ENCODE measurements around the gene C12orf60.

C12orf60 gene

DNA sequence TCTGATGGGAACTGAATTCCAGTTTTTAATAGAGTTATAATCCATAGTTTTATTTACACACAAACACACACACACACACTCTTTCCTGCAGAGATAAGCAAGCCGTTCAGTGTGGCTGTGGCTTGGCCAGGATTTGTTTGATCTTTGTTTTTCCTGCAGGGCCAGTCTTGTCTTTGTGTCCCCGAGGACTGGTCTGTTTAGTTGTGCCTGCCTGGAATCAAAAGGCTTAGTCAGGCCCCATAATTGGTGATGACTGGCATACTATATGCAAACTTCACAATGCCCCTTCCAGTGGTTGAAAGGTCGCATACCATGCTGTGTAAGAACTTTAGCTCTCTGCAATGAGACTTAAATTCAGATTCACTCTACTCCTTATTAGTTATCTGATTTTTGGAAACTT lies 26.2 kb upstream of the C12orf60 start:
- no peak for DNase-seq

DNA sequence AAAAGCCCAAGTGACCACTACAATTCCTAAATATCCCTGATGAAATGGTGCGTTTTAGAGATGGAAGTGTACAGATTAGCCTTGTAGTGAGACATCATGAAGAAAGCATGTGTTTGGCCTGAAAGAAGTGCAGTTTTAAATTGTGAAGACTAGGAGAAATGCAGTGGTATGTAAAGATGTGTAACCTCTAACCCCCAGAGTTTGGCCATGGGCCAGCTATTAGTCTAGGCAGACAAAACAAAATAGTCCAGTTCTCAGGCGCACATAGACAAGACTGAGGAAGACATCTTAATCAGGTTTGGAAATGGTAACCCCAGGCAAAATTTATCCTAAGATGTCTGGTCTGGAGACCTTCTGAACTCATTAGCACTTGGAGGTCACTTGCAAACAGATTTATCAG lies 23.6 kb upstream of the C12orf60 start:
- no peak for DNase-seq

GRCh38 chr12:14780859-14781258 lies 22.6 kb upstream of the C12orf60 start:
- DNase-seq = no peak

GRCh38 chr12:14781563-14781962 lies 21.9 kb upstream of the C12orf60 start:
- no peak for DNase-seq

DNA sequence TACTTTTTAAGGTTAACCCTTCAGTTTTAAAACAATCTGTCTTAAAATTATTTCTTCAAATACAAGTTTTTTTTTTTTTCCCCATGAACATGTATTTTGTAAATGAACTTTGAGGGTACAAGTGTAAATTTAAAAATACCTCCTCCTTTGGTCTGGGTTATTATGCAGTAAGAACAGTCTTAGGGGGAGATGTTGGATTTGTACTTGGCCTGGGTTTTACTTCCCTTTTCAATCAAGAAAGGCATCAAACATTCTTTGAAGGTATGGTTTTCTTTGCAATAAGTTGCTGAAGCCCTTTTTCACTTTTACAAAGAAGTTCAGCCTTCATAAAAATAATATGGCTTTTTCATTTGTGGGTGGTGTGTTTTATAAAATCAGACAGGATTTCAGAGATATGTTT lies 20.7 kb upstream of the C12orf60 start:
- DNase-seq = no peak

DNA sequence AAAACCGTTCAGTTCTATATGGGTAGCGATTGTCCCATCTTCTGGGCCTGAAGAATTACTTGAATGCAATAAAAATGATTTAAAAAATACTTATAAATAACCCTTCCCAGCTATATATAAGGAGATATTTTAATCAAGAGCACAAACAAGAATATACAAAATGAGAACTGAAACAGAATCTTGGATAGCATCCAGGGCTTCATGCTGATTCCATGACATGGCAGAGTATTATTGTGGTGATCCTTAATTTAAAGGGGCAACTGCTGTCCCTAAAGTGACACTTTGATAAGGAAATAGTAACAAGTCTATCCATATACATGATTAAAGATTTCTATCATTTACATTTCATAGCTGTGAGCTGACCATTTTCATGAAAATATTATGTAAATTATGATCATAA lies 19.0 kb upstream of the C12orf60 start:
- no peak for DNase-seq

- no peak for DNase-seq
These were observed 17.9 kb upstream of the C12orf60 start for GRCh38 chr12:14785568-14785967.

- no peak for DNase-seq
These were observed 8.4 kb upstream of the C12orf60 start for GRCh38 chr12:14795028-14795448.

DNA sequence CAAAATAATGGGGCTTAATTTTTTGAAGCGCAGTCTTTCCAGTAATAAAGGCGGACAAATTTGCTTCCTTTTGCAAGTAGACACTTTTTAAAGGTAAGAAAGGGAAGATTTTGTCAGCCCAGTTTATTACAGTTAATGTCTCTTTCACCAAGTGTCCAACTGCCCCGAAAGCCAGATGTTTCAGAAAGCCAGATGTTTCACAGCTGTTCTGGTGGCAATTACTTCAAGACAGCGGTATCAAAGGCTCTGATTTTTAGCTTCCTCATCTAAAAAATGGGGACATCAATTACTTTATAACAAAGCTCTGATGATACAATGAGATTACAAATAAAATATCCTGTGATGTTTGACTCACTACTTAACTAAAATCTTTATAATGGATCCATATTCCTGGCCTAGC lies 1.2 kb upstream of the C12orf60 start:
- DNase-seq = no peak

- no peak for DNase-seq
These were observed 804 bp upstream of the C12orf60 start for GRCh38 chr12:14802721-14803010.

GRCh38 chr12:14803830-14804160 lies 325 bp downstream of the C12orf60 start:
- DNase-seq = peak; percentile 80

DNA sequence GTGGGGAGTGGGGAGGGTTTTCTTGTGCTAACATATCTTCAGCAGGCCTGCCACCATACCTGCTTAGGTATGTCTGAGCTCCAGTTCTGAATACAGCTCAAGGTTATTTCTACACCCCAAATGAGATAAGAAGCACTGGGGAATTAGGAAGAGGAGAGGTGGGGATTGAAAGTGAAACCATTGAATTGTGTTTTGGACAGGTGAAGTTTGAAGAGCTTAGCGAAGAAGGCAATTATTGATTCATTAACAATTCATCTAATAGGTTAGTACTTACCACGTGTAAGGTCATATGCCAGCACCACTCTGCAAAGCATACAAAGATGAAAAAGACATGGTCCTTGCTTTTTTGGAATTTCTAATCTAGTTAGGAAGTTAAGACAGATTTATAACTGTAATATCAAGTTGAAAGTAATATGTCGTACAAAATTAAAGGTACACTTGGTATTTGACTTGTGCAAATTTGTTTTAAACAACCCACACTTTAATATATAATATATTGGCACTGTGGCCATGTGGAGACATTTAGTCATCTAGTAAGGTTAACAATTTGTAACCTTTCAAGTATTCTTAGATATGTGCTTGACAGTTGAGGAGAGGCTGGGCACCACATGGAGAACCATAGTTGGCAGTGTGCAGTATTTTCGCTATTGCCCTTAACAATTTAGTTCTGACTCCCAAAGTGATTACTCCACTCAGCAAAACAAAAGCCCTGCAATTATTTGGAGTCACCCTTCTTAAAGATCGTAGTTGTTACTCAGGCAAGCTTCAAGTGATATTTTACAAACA lies 6.9 kb downstream of the C12orf60 start:
- DNase-seq = no peak

DNA sequence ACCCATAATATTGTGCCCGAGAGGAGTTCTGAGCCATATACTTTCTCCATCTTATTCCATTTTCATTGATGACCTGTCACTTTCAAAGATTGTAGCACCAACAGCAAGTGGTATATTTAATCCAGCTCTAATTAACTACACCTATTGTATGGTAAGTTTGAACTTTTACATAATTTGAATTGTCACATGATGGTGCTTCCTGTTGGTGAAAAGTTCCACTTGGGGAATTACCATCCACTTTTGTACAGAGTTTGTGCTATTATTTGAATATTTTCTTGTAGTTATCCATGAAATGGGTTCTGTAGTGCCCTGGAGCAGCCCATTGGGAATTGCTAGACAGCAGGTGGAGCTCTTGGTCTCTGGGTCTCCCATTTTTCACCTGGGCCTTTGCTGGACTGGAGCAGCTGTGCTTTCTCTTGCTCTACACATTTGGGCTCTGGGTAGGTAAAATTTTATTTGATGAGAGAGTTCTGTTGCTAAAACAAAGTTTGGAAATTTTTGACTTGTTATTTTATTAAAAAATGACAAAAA lies 7.5 kb downstream of the C12orf60 start:
- peak; percentile 23 for DNase-seq

DNA sequence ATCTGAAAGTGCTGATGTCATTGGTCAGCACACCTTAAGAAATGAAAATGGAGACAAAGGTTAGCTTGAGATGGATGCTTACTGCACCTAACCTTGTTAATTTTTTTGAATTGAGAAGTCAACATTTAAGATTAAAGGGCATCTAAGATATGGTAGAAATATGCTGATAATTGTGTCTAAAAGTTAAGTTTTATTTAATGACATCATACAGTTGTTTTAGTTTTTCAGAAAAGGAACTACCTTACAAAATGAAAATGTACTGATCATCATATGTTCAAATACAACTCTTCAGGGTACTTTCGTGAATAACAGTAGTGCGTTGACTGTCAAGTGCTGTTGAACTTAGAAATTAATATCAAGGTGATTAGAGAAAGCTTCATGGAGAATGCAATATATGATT lies 8.0 kb downstream of the C12orf60 start:
- DNase-seq = no peak

GRCh38 chr12:14814014-14814413 lies 10.5 kb downstream of the C12orf60 start, which contains the start of gene SMCO3:
Gene SMCO3, minus strand, starts transcription at chr12:14814182. Its CDS starts 7,502 bp downstream, at chr12:14806680.
- no peak for DNase-seq

- DNase-seq = no peak
These were observed 20.7 kb downstream of the C12orf60 start for GRCh38 chr12:14824012-14824634.

- DNase-seq = no peak
These were observed 21.8 kb downstream of the C12orf60 start for GRCh38 chr12:14825256-14825655.

- no peak for DNase-seq
These were observed 23.0 kb downstream of the C12orf60 start for GRCh38 chr12:14826491-14826890.

GRCh38 chr12:14827043-14827442 lies 23.6 kb downstream of the C12orf60 start:
- DNase-seq = no peak

GRCh38 chr12:14828892-14829291 lies 25.4 kb downstream of the C12orf60 start:
- DNase-seq = no peak

DNA sequence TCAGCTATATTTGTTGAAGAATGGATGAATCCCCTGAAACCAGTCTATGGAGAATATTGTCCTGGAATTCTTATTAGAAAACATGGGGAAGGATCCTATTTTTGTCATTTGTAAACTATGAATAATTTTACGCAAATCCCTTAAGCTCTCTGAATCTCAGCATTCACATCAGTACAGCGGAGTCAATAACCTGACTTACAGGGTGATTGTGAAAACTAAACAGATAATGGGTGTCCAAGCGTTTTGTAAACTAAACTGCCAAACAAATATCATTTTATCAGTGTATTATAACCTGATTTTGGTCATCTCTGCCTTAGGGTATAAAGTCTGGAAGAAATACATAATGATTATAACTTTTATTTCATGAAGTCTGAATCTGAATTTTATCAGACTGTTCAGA lies 29.9 kb downstream of the C12orf60 start:
- DNase-seq = no peak

DNA sequence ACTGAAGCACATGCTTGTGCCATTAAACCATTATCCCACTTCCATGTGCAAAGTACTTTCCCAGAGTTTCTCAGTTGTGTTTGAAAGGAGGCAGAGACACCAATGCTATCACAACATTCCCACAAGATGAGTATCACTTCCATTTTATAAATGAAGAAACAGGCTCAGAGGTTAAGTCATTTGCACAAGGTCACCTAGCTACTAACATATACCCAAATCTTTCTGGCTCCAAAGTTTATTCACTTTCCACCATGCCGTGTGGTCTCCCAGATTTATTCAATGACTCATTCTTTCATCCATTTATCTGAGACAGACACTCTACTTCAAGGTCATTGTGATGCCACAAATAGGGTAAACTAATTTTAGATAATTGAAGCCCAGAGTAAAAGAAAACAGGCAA lies 30.5 kb downstream of the C12orf60 start:
- DNase-seq = no peak

DNA sequence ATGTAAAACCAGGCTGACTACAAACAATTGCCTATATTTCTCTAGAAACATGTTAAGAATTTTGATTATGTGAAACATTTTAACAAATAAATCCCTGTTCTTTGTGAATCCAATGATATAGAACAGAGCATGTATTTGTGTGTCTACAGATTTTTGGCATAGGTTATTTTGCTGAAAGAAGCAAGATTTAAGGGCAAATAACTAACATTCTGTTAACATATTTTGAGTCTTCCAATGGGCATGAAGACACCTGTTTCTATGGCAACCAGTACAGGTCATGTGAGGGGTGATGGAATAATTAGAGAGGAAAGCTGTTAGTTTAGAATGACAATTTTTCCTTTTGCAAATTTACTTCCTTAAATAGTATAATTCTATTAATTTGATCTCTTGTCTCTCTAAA lies 31.0 kb downstream of the C12orf60 start:
- no peak for DNase-seq

GRCh38 chr12:14836336-14837210 lies 33.1 kb downstream of the C12orf60 start:
- DNase-seq = no peak
